Left lung (tissue), 10 donors: Measurements from ENCODE around the gene DPY19L2. TPM values are rescaled to one million over a fixed set of nuclear protein-coding genes. Genes with fewer than 3 reads are reported as not detected.

Experiments
- ATAC-seq: fragments of 200-7000 bp; cut with Tn5 transposase; one replicate; pipeline ENCODE4 v1.9.1; 2020; ENCODE audit warnings: moderate library complexity
- DNase-seq, 4 donors: peaks; one replicate each; pipeline ENCODE4 v3.0.0-alpha.2; 2013 to 2020
- H3K27ac ChIP-seq, 2 donors: fragments of 200-600 bp; sonication (generic) in 1 of 2; one replicate each; pipeline versions ENCODE4 v1.5.0 to v1.8.0; 2020 to 2021
- H3K27me3 ChIP-seq, 2 donors: fragments of 200-600 bp; sonication (generic) in 1 of 2; one replicate each; pipeline versions ENCODE4 v1.5.0 to v1.8.0; 2020 to 2021
- H3K36me3 ChIP-seq, 2 donors: fragments of 200-600 bp; sonication (generic) in 1 of 2; one replicate each; pipeline versions ENCODE4 v1.5.0 to v1.8.0; 2020 to 2021
- H3K4me1 ChIP-seq, 2 donors: fragments of 200-600 bp; one replicate each; pipeline ENCODE4 v1.8.0; 2021
- H3K4me3 ChIP-seq, 2 donors: fragments of 200-600 bp; sonication (generic) in 1 of 2; one replicate each; pipeline versions ENCODE4 v1.5.0 to v1.8.0; 2020 to 2021; ENCODE audit warnings: mild to moderate bottlenecking in 1 of 2
- H3K9me3 ChIP-seq, 2 donors: fragments of 200-600 bp; sonication (generic) in 1 of 2; one replicate each; pipeline versions ENCODE4 v1.5.0 to v1.8.0; 2020 to 2021
- intact Hi-C, 2 donors: fragments of 100-400 bp; cut with DNase I; formaldehyde crosslinking; loops; one replicate each; pipeline versions ENCODE4 v1.11.2 to v1.14.2; 2022
- polyA plus RNA-seq, 6 donors: library from polyadenylated mRNA; unstranded; fragments of 120-200 nt; gene quantifications; one replicate each; pipeline ENCODE4 v1.2.1, GENCODE V29; 2013; ENCODE audit not compliant: insufficient read length in 6 of 6
- total RNA-seq, 2 donors: library from RNA; stranded (reverse); fragmentation: NEBNext Ultra II Directional; extraction: Animal tissue kit (Norgen Biotek cat#: 25700); gene quantifications; one replicate each; pipeline ENCODE4 v1.2.1, GENCODE V29; 2021
- TF ChIP-seq, protein P1 (sequence below), 2 donors: fragments of 200-600 bp; sonication (generic) in 1 of 2; IDR thresholded peaks; one replicate each; pipeline versions ENCODE4 v1.5.0 to v1.8.0; 2021; ENCODE audit warnings: antibody characterized with exemption in 2 of 2
- donor health status: DM: no; HTN: yes; CAD: no.
- donor health status: DM: no; HTN: no; CAD: no.

DPY19L2 gene
- total and polyA plus RNA-seq, 8 donors = 1.2 to 33.3 (median 23.4) TPM

DNA sequence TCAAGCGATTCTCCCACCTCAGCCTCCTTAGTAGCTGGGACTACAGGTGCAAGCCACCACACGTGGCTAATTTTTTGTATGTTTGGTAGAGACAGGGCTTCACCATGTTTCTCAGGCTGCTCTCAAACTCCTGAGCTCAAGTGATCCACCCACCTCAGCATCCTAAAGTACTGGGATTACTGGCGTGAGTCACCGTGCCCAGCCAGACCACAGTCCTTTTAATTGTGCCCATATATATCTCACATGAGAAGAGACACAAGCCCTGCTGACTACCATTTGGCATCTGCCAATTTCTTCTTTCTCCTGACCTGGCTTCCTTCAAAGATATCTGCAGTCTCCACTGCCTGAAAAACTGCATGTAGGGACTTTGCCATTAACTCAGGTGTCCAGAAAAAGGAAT is 142.5 kb downstream of the DPY19L2 start:
- TF ChIP-seq, protein P1, sequence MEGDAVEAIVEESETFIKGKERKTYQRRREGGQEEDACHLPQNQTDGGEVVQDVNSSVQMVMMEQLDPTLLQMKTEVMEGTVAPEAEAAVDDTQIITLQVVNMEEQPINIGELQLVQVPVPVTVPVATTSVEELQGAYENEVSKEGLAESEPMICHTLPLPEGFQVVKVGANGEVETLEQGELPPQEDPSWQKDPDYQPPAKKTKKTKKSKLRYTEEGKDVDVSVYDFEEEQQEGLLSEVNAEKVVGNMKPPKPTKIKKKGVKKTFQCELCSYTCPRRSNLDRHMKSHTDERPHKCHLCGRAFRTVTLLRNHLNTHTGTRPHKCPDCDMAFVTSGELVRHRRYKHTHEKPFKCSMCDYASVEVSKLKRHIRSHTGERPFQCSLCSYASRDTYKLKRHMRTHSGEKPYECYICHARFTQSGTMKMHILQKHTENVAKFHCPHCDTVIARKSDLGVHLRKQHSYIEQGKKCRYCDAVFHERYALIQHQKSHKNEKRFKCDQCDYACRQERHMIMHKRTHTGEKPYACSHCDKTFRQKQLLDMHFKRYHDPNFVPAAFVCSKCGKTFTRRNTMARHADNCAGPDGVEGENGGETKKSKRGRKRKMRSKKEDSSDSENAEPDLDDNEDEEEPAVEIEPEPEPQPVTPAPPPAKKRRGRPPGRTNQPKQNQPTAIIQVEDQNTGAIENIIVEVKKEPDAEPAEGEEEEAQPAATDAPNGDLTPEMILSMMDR (IDR thresholded peaks at IDR 0.05) = no peak
- intact Hi-C loops = no loop called here
- Histone ChIP-seq H3K27ac (no peak overlapping the region), H3K27me3 (no peaks in the 10 kb centered on the region), H3K9me3 (peaks cover 0 to 5% of the 10 kb centered on the region in 2 donors), H3K4me1 (no peaks in the 10 kb centered on the region), H3K36me3 (no peaks in the 10 kb centered on the region), H3K4me3 (no peak overlapping the region)
- DNase-seq = no peak
- no peak for ATAC-seq

DNA sequence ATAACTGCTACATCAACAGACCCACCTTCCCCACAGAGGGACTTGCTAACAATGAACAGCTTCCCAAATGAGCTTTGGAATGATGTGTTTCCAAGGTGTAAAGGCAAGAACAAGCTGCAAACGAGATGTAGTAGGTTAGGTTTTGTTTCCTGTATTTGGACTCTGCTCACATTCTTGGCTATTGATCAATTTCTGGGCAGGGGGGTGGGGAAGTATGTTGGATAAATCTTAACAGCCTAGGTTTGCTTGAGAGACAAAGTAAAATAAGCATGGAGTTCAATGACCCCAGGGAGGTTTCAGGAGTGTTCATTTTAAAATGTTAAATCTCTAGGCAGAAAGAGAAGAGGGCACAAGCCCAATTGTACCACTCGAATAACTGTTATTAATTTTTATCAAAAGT is 146.6 kb downstream of the DPY19L2 start:
- TF ChIP-seq, protein P1 (IDR thresholded peaks at IDR 0.05) = no peak
- Histone ChIP-seq H3K36me3 (no peaks in the 10 kb centered on the region), H3K4me1 (no peaks in the 10 kb centered on the region), H3K27me3 (no peaks in the 10 kb centered on the region), H3K9me3 (no peaks in the 10 kb centered on the region), H3K4me3 (no peak overlapping the region), H3K27ac (no peak overlapping the region)
- intact Hi-C loops = no loop called here
- DNase-seq = no peak
- ATAC-seq = no peak

Other genes with a start within 250 kb of the DPY19L2 start
- gene RXYLT1, start 111.4 kb upstream of the DPY19L2 start, total RNA-seq = 10 to 100 TPM; 12.4 to 14.1 TPM
- gene RXYLT1, start 111.4 kb upstream of the DPY19L2 start, polyA plus RNA-seq = 10 to 100 TPM; 22.5 to 28.2 (median 24.9) TPM
- 10 to 100 TPM; 12.7 to 15.6 TPM for gene SRGAP1, start 176.2 kb upstream of the DPY19L2 start, total RNA-seq
- 10 to 100 TPM in 5 of 6 donors, 1 to 10 TPM in 1; 9.6 to 11.8 (median 10.9) TPM for gene SRGAP1, start 176.2 kb upstream of the DPY19L2 start, polyA plus RNA-seq